Testis (tissue), 3 donors: Measurements from ENCODE around the gene TCF4. TPM values are rescaled to one million over a fixed set of nuclear protein-coding genes. Genes with fewer than 3 reads are reported as not detected.

ENCODE experiments used
- DNase-seq: peaks from one replicate; pipeline ENCODE4 v3.0.0-alpha.2; 2019
- H3K27ac ChIP-seq, 2 donors: fragments of 200-600 bp; sonication (generic); one replicate each; pipeline ENCODE4 v1.5.1; 2019
- H3K27me3 ChIP-seq: fragments of 200-600 bp; sonication (generic); one replicate; pipeline ENCODE4 v1.5.1; 2019
- H3K36me3 ChIP-seq: fragments of 200-600 bp; sonication (generic); one replicate; pipeline ENCODE4 v1.5.1; 2017; ENCODE audit warnings: low read depth; ENCODE audit errors: missing control alignments
- H3K4me1 ChIP-seq: fragments of 200-600 bp; sonication (generic); one replicate; pipeline ENCODE4 v1.5.1; 2019
- H3K4me3 ChIP-seq, 2 donors: fragments of 200-600 bp; sonication (generic); one replicate each; pipeline ENCODE4 v1.5.1; 2017 to 2019
- H3K9me3 ChIP-seq: fragments of 200-600 bp; sonication (generic); one replicate; pipeline ENCODE4 v1.5.1; 2017
- POLR2A ChIP-seq: fragments of 450-650 bp; IDR thresholded peaks from one replicate; pipeline ENCODE4 v1.6.1; 2017; ENCODE audit warnings: antibody characterized with exemption, mild to moderate bottlenecking, moderate library complexity
- WGBS, 2 donors: methylation state at CpG; one replicate each; pipeline ENCODE4 v1.1.5; 2018; 5-methylcytosine and 5-hydroxymethylcytosine counted together
- intact Hi-C: fragments of 100-400 bp; cut with DNase I; formaldehyde crosslinking; loops from one replicate; pipeline ENCODE4 v1.15.1; 2023; ENCODE audit warnings: low total_unique reads
- polyA plus RNA-seq: library from polyadenylated mRNA; stranded (reverse); fragments of 350-450 nt; fragmentation: Illumina TruSeq; extraction: RNeasy Lipid Tissue Mini Kit (QIAGEN cat#74804); gene quantifications from one replicate; pipeline ENCODE4 v1.2.3, GENCODE V29; 2014; ENCODE audit warnings: low read depth, low replicate concordance; ENCODE audit not compliant: insufficient read depth
- total RNA-seq, 2 donors: library from RNA; depleted of rRNA; stranded (reverse); fragments of >200 nt; gene quantifications; one replicate each; pipeline ENCODE4 v1.2.3, GENCODE V29; 2016
- TF ChIP-seq, protein P1 (sequence below), 3 experiments: fragments of 450-650 bp in 2 of 3; fragments of 200-600 bp in 1 of 3; sonication (generic) in 1 of 3; IDR thresholded peaks; one replicate each; pipeline ENCODE4 v1.5.1; 2016 to 2019; ENCODE audit warnings: antibody characterized with exemption in 3 of 3, mild to moderate bottlenecking in 2 of 3, moderate library complexity in 1 of 3

The TCF4 gene
- total and polyA plus RNA-seq, 3 donors from 2014 or later = 50.8 to 122 (median 110) TPM

DNA sequence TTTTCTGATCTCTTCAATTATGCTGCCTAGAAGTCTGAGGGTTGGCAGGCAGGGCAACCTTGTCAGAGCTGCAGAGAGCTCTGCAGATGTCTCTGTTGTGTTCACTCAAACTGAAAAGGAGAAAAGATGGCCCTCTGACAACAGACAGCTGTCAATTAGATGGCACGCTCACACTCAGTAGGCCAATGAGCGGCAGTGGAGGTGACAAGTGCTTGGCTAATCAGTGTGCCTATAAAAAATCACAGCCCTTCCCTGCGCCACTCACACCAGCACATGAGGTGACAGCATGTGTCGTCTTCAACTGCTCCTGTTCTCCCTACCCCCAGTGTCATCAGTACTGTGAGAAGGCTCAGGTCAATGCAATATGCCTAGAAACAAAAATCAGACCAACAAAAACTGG, 203.9 kb downstream of the TCF4 start:
- no peak overlapping the region for H3K27ac ChIP-seq
- no peaks in the 10 kb centered on the region for H3K36me3 ChIP-seq
- TF ChIP-seq, protein P1, sequence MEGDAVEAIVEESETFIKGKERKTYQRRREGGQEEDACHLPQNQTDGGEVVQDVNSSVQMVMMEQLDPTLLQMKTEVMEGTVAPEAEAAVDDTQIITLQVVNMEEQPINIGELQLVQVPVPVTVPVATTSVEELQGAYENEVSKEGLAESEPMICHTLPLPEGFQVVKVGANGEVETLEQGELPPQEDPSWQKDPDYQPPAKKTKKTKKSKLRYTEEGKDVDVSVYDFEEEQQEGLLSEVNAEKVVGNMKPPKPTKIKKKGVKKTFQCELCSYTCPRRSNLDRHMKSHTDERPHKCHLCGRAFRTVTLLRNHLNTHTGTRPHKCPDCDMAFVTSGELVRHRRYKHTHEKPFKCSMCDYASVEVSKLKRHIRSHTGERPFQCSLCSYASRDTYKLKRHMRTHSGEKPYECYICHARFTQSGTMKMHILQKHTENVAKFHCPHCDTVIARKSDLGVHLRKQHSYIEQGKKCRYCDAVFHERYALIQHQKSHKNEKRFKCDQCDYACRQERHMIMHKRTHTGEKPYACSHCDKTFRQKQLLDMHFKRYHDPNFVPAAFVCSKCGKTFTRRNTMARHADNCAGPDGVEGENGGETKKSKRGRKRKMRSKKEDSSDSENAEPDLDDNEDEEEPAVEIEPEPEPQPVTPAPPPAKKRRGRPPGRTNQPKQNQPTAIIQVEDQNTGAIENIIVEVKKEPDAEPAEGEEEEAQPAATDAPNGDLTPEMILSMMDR (IDR thresholded peaks at IDR 0.05) = no peak
- TF ChIP-seq POLR2A = no peak
- WGBS, 2 donors = 89 to 95% methylated on average over 4 of the region's 4 CpGs
- intact Hi-C loops = no loop called here
- no peaks in the 10 kb centered on the region for H3K27me3 ChIP-seq
- no peak overlapping the region for H3K4me3 ChIP-seq
- H3K9me3 ChIP-seq = no peaks in the 10 kb centered on the region
- peaks cover 10% of the 10 kb centered on the region for H3K4me1 ChIP-seq
- DNase-seq = no peak

DNA sequence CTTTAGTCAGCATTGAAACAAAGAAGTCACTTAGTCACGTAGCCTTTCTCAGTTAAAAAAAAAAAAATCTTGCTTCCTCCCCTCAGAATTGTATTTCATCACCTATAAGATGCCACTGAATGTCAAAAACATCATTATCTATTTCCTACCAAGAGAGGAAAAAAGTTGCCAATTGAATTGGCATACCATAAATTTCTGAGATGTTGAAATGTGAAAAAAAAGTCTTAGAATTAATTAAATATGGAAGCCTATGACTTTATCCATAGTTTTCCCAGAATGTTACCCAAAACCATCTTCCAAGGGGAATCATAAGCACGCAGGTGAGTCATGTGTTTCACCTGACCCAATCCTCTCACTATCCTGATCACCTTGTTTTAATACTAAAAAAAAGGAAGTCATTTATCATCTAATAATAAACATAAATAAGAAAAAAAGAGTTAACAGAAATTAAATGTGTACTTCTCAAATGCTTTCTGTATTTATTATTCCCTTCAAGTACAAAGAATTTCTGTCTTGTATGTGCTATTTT, 205.7 kb downstream of the TCF4 start:
- peaks cover 10% of the 10 kb centered on the region for H3K4me1 ChIP-seq
- WGBS, 2 donors = 85 to 87% methylated on average over 2 of the region's 2 CpGs
- no peak overlapping the region for H3K4me3 ChIP-seq
- no peak for TF ChIP-seq POLR2A
- TF ChIP-seq, protein P1 (IDR thresholded peaks at IDR 0.05) = no peak
- H3K36me3 ChIP-seq = no peaks in the 10 kb centered on the region
- intact Hi-C loops = no loop called here
- DNase-seq = no peak
- no peaks in the 10 kb centered on the region for H3K27me3 ChIP-seq
- peak overlapping the region in 1 of 2 donors; percentile 4 for H3K27ac ChIP-seq
- no peaks in the 10 kb centered on the region for H3K9me3 ChIP-seq

DNA sequence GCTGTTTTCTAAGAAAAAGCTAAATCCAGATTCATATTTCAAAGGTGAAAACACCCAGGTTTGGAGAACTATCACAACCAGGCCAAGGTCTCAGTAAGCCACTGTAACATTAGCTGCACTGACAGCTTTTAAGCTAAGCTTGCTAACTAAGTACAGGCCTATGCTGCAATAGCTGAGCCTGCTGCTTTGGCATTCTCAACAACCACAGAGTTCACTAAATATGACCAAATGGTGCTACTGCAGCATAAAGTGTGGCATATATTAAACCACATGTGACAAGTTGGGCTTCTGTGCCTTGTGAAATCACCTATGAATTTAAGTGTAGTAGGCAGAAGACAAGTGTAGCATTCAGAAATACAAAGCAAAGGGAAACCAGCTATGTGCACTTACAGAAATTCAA, 206.7 kb downstream of the TCF4 start:
- Histone ChIP-seq H3K36me3 (no peaks in the 10 kb centered on the region), H3K4me3 (no peak overlapping the region), H3K9me3 (no peaks in the 10 kb centered on the region), H3K27ac (no peak overlapping the region), H3K4me1 (peaks cover 10% of the 10 kb centered on the region), H3K27me3 (no peaks in the 10 kb centered on the region)
- intact Hi-C loops = no loop called here
- DNase-seq = no peak
- TF ChIP-seq, protein P1 (IDR thresholded peaks at IDR 0.05) = no peak
- TF ChIP-seq POLR2A = no peak

DNA sequence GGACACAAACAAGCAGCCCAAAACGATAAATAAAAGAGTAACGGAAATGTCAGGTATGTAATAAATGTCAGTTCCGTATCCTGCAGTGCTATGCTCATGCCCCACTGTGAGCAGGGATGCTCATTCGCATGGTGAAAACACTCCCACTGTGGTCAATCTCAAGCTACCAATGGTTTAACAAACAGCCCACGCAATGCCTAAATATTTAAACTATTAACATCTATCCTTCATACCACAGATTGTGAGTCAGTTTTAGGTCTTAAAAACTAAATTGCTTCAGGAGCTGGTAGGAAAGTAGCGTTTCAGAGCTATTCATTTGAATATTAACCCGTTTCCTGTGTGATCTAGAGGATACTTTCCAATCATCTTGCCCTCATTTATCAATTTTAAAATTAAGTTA, 207.4 kb downstream of the TCF4 start:
- no peak overlapping the region for H3K27ac ChIP-seq
- no peaks in the 10 kb centered on the region for H3K27me3 ChIP-seq
- peaks cover 3% of the 10 kb centered on the region for H3K4me1 ChIP-seq
- intact Hi-C loops = no loop called here
- H3K36me3 ChIP-seq = no peaks in the 10 kb centered on the region
- no peaks in the 10 kb centered on the region for H3K9me3 ChIP-seq
- no peak for DNase-seq
- no peak overlapping the region for H3K4me3 ChIP-seq
- no peak for TF ChIP-seq POLR2A
- TF ChIP-seq, protein P1 (IDR thresholded peaks at IDR 0.05) = no peak
- 94 to 98% methylated on average over 7 of the region's 7 CpGs for WGBS, 2 donors

DNA sequence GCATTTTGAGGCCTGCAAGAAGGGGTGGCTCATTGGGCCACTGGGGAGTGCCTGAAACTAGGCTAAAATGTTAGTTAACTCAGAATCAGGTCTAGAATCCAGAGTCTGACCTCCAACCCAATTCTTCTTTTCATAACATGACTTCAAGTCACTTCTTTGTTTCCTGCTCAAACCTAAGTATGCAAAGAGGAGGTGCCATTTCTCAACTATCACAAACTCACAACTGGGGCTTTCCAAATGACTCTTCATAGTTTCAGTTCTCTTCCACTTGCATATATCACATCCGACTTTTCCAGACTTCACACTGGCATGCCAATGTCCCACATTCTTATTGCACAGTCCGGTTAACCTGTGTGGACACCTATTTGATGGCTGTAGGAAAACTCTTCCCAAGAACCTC, 211.6 kb downstream of the TCF4 start:
- intact Hi-C loops = no loop called here
- H3K27ac ChIP-seq = no peak overlapping the region
- no peaks in the 10 kb centered on the region for H3K4me1 ChIP-seq
- no peak for DNase-seq
- no peaks in the 10 kb centered on the region for H3K27me3 ChIP-seq
- WGBS, 2 donors = 84 to 88% methylated on average over 2 of the region's 2 CpGs
- TF ChIP-seq, protein P1 (IDR thresholded peaks at IDR 0.05) = no peak
- H3K9me3 ChIP-seq = no peaks in the 10 kb centered on the region
- H3K36me3 ChIP-seq = no peaks in the 10 kb centered on the region
- H3K4me3 ChIP-seq = no peak overlapping the region
